Natural killer cell (primary cell): ENCODE data around the gene PIK3C3. TPM values are rescaled to one million over a fixed set of nuclear protein-coding genes. Genes with fewer than 3 reads are reported as not detected.

Experiments
- ATAC-seq, 3 donors: fragments of 150-1000 bp in 2 of 3; fragments of 200-7000 bp in 1 of 3; cut with Tn5 transposase; 1 replicate in 1 of 3; 2 replicates in 2 of 3; pipeline ENCODE4 v1.10.0; 2021; ENCODE audit warnings: mild to moderate bottlenecking in 2 of 3, moderate library complexity in 2 of 3
- DNase-seq, 2 donors: peaks; one replicate each; pipeline versions ENCODE4 v3.0.0 to v3.0.0-alpha.2; 2013 to 2021; ENCODE audit warnings: mixed read lengths in 1 of 2
- H3K27ac ChIP-seq: one replicate; pipeline ENCODE4 v1.5.1; 2013; ENCODE audit warnings: mild to moderate bottlenecking, low read length
- H3K27me3 ChIP-seq: one replicate; pipeline ENCODE4 v1.6.1; 2013; ENCODE audit warnings: low read length; ENCODE audit not compliant: control insufficient read depth, insufficient read depth
- H3K36me3 ChIP-seq: one replicate; pipeline ENCODE4 v1.6.1; 2013; ENCODE audit warnings: low read length; ENCODE audit not compliant: control insufficient read depth, insufficient read depth
- H3K4me1 ChIP-seq: one replicate; pipeline ENCODE4 v1.6.1; 2013; ENCODE audit warnings: low read length; ENCODE audit not compliant: control insufficient read depth, insufficient read depth
- H3K4me3 ChIP-seq: one replicate; pipeline ENCODE4 v1.5.1; 2013; ENCODE audit warnings: low read length
- H3K9me3 ChIP-seq: one replicate; pipeline ENCODE4 v1.6.1; 2013; ENCODE audit warnings: low read length; ENCODE audit not compliant: control insufficient read depth, insufficient read depth
- H3K27ac Mint-ChIP-seq, 2 donors: one replicate each; pipeline ENCODE4 v1.8.0; 2022; ENCODE audit warnings: mild to moderate bottlenecking in 2 of 2, mixed read lengths in 2 of 2, moderate library complexity in 1 of 2
- H3K27me3 Mint-ChIP-seq, 2 donors: one replicate each; pipeline ENCODE4 v1.8.0; 2022; ENCODE audit warnings: low read depth in 2 of 2, mixed read lengths in 2 of 2
- H3K36me3 Mint-ChIP-seq: one replicate; pipeline ENCODE4 v1.8.0; 2022; ENCODE audit warnings: mixed read lengths
- H3K4me1 Mint-ChIP-seq, 2 donors: one replicate each; pipeline ENCODE4 v1.8.0; 2022; ENCODE audit warnings: mixed read lengths in 2 of 2
- H3K4me3 Mint-ChIP-seq: one replicate; pipeline ENCODE4 v1.8.0; 2022; ENCODE audit warnings: mild to moderate bottlenecking, moderate library complexity, mixed read lengths
- H3K9me3 Mint-ChIP-seq, 2 donors: one replicate each; pipeline ENCODE4 v1.8.0; 2022; ENCODE audit warnings: mixed read lengths in 2 of 2
- WGBS: methylation state at CpG from one replicate; pipeline ENCODE4 v1.1.7; 2013; ENCODE audit warnings: missing lambda C conversion rate; ENCODE audit not compliant: insufficient coverage; 5-methylcytosine and 5-hydroxymethylcytosine counted together
- intact Hi-C: fragments of 100-400 bp; cut with micrococcal nuclease; formaldehyde crosslinking; loops from one replicate; pipeline ENCODE4 v1.14.2; 2022
- total RNA-seq, 4 donors: library from RNA; stranded (reverse); fragments of 120-200 nt in 1 of 4; gene quantifications; one replicate each; pipeline versions ENCODE4 v1.2.3 to v1.2.4, GENCODE V29; 2013 to 2022
- TF ChIP-seq, protein P1 (sequence below): fragments of 200-600 bp; IDR thresholded peaks from one replicate; pipeline ENCODE4 v1.8.0; 2022; ENCODE audit warnings: antibody characterized with exemption

The PIK3C3 gene
- total RNA-seq, 3 donors from 2014 or later (not counting 1 experiment from before 2014, with no cell fraction given): 49.6 to 85.4 (median 67.3) TPM

DNA sequence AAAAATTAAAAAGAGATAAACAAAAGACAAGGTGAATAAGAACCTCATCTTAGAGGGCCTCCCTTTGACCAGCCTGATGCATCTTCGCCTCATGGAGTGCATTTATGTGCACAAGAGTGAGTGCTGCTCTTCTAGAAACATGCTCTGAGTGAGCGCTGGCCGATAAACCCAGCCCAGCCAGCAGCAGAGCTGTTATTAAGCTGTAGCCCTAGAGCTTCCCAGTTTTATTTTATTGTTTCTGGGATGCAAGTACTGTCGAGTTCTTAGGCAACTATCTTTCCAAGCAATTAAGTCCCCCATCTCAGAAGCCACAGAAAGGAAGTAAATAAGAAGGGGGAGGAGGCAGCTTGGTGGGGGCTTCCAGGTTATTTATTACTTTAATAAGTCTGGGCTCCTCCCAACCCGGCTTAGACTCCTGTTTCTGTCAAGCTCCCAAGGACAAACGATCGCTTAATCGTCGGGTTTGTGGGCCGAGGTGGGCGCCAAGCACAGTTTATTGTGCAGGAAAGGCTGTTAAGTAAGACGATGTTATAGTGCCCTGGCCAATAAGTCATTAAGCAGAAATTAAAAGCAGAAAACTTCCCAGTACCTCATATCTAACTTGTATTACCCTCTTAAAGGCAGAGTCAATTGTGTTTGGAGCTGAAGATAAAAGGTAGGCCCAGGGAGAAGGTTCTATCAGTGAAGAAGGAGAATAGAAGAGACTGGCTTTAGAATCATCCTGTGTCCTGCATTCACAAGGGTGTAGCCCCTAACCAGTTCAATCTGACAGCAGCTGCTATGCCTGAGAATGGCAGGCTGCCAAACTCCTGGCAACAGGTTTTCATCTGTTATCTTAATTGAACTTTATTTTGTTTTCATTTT lies 176.3 kb downstream of the PIK3C3 start:
- H3K36me3 Mint-ChIP-seq: no peaks in the 10 kb centered on the region
- TF ChIP-seq, protein P1, sequence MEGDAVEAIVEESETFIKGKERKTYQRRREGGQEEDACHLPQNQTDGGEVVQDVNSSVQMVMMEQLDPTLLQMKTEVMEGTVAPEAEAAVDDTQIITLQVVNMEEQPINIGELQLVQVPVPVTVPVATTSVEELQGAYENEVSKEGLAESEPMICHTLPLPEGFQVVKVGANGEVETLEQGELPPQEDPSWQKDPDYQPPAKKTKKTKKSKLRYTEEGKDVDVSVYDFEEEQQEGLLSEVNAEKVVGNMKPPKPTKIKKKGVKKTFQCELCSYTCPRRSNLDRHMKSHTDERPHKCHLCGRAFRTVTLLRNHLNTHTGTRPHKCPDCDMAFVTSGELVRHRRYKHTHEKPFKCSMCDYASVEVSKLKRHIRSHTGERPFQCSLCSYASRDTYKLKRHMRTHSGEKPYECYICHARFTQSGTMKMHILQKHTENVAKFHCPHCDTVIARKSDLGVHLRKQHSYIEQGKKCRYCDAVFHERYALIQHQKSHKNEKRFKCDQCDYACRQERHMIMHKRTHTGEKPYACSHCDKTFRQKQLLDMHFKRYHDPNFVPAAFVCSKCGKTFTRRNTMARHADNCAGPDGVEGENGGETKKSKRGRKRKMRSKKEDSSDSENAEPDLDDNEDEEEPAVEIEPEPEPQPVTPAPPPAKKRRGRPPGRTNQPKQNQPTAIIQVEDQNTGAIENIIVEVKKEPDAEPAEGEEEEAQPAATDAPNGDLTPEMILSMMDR: no peak
- no peak overlapping the region for H3K4me3 Mint-ChIP-seq
- no peak overlapping the region for H3K4me3 ChIP-seq
- no peak overlapping the region for H3K27ac ChIP-seq
- intact Hi-C loops: no loop called here
- 61% methylated on average over 11 of the region's 12 CpGs for WGBS
- H3K4me1 ChIP-seq: no peaks in the 10 kb centered on the region
- ATAC-seq (no peak), DNase-seq (no peak)
- H3K4me1 Mint-ChIP-seq: no peaks in the 10 kb centered on the region
- no peaks in the 10 kb centered on the region for H3K9me3 ChIP-seq
- H3K27me3 Mint-ChIP-seq: no peaks in the 10 kb centered on the region
- peaks cover 0 to 5% of the 10 kb centered on the region in 2 donors for H3K9me3 Mint-ChIP-seq
- no peak overlapping the region for H3K27ac Mint-ChIP-seq
- no peaks in the 10 kb centered on the region for H3K36me3 ChIP-seq
- no peaks in the 10 kb centered on the region for H3K27me3 ChIP-seq

DNA sequence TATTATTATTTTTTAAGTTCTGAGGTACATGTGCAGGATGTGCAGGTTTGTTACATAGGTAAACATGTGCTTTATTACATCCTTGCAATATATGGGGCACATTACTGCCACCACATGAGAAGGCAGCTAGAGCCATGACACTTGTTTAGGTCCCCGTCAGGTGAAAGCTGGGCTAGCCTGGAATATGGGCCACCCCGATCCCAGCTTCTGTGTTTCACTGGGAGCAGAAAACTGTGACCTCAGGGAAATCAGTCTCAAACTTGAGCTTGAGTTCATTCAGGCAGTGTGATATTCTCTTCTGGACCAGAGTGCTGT lies 176.9 kb downstream of the PIK3C3 start:
- H3K9me3 Mint-ChIP-seq: peaks cover 0 to 5% of the 10 kb centered on the region in 2 donors
- 95% methylated on average over 2 of the region's 2 CpGs for WGBS

More for the DNA sequence above, 176.9 kb downstream of the PIK3C3 start:
- Mint-ChIP-seq H3K4me1 (no peaks in the 10 kb centered on the region), H3K4me3 (no peak overlapping the region), H3K36me3 (no peaks in the 10 kb centered on the region), H3K27ac (no peak overlapping the region), H3K27me3 (no peaks in the 10 kb centered on the region)
- Histone ChIP-seq H3K36me3 (no peaks in the 10 kb centered on the region), H3K9me3 (no peaks in the 10 kb centered on the region), H3K4me1 (no peaks in the 10 kb centered on the region), H3K4me3 (no peak overlapping the region), H3K27ac (no peak overlapping the region), H3K27me3 (no peaks in the 10 kb centered on the region)
- ATAC-seq (no peak), DNase-seq (no peak)
- TF ChIP-seq, protein P1: no peak
- intact Hi-C loops: no loop called here
